Mesothelial cell of epicardium (in vitro differentiated cells): ENCODE data around the gene KCNE3. TPM values are rescaled to one million over a fixed set of nuclear protein-coding genes. Genes with fewer than 3 reads are reported as not detected.

Experiments used
- DNase-seq, 2 experiments: peaks; one replicate each; pipeline ENCODE4 v3.0.0; 2021; ENCODE audit warnings: low spot score in 2 of 2; ENCODE audit not compliant: unreplicated experiment in 2 of 2
- H3K27ac Mint-ChIP-seq: 2 replicates; pipeline ENCODE4 v1.8.0; 2021; ENCODE audit warnings: mixed read lengths
- H3K27me3 Mint-ChIP-seq: 2 replicates; pipeline ENCODE4 v1.8.0; 2021; ENCODE audit warnings: low read depth, mixed read lengths
- H3K36me3 Mint-ChIP-seq: 2 replicates; pipeline ENCODE4 v1.8.0; 2021; ENCODE audit warnings: mixed read lengths
- H3K4me1 Mint-ChIP-seq: 2 replicates; pipeline ENCODE4 v1.8.0; 2021; ENCODE audit warnings: mixed read lengths
- H3K4me3 Mint-ChIP-seq: 2 replicates; pipeline ENCODE4 v1.8.0; 2021; ENCODE audit warnings: mild to moderate bottlenecking, moderate library complexity, mixed read lengths
- H3K9me3 Mint-ChIP-seq: 2 replicates; pipeline ENCODE4 v1.8.0; 2021; ENCODE audit warnings: mixed read lengths
- total RNA-seq: library from RNA; stranded (reverse); gene quantifications from 3 replicates; pipeline ENCODE4 v1.2.1, GENCODE V29; 2021
- TF ChIP-seq, protein P1 (sequence below): fragments of 200-600 bp; sonication (generic); IDR thresholded peaks from one replicate; pipeline ENCODE4 v1.5.0; 2021; ENCODE audit warnings: antibody characterized with exemption; ENCODE audit not compliant: unreplicated experiment

Gene KCNE3
- total RNA-seq, 1 donor from 2014 or later, result 5.1 TPM

DNA sequence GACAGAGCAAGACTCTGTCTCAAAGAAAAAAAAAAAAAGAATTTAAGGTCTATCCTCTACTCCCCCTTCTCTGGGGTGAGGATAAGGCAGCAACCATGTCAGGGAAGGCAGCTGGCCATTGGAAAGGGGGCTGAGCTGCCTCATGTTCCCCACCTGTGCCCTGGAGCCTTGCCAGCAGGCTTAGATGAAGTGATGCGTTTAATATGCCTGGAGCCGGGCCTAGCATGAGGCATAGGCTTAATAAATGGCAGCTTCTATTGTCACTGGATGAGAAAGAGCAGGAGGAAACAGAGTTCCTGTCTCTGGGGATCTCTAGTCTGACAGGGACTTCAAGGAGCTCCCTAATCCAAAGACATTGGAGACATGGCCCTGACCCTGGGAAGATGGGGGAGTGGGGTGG is 3.2 kb upstream of the KCNE3 start:
- no peaks in the 10 kb centered on the region for H3K36me3 Mint-ChIP-seq
- TF ChIP-seq, protein P1, sequence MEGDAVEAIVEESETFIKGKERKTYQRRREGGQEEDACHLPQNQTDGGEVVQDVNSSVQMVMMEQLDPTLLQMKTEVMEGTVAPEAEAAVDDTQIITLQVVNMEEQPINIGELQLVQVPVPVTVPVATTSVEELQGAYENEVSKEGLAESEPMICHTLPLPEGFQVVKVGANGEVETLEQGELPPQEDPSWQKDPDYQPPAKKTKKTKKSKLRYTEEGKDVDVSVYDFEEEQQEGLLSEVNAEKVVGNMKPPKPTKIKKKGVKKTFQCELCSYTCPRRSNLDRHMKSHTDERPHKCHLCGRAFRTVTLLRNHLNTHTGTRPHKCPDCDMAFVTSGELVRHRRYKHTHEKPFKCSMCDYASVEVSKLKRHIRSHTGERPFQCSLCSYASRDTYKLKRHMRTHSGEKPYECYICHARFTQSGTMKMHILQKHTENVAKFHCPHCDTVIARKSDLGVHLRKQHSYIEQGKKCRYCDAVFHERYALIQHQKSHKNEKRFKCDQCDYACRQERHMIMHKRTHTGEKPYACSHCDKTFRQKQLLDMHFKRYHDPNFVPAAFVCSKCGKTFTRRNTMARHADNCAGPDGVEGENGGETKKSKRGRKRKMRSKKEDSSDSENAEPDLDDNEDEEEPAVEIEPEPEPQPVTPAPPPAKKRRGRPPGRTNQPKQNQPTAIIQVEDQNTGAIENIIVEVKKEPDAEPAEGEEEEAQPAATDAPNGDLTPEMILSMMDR, result no peak
- peaks cover 19% of the 10 kb centered on the region for H3K4me1 Mint-ChIP-seq
- H3K27me3 Mint-ChIP-seq, result peaks cover 3% of the 10 kb centered on the region
- no peaks in the 10 kb centered on the region for H3K9me3 Mint-ChIP-seq
- H3K4me3 Mint-ChIP-seq, result no peak overlapping the region
- H3K27ac Mint-ChIP-seq, result no peak overlapping the region
- no peak for DNase-seq

DNA sequence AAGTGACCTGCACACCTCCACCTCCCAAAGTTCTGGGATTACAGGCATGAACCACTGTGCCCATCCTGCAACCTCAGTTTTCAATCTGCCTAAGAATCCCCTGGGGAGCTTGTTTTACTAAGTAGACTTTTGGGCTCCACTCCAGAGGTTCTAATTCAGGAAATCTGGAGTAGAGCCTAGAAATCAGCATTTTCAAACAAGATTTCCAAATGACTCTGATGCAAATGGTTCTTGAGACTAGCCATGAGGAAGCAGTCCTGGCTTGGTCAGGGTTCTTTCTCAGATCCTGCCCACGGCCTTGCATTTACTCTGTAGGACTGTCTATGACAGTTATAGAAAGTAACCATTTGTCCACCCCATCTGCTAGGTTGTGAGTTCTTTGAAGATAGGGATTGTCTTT is 1.6 kb upstream of the KCNE3 start:
- Mint-ChIP-seq H3K36me3 (no peaks in the 10 kb centered on the region), H3K4me3 (no peak overlapping the region), H3K27me3 (peaks cover 3% of the 10 kb centered on the region), H3K9me3 (no peaks in the 10 kb centered on the region), H3K27ac (no peak overlapping the region), H3K4me1 (peaks cover 19% of the 10 kb centered on the region)
- no peak for DNase-seq
- TF ChIP-seq, protein P1, result no peak

DNA sequence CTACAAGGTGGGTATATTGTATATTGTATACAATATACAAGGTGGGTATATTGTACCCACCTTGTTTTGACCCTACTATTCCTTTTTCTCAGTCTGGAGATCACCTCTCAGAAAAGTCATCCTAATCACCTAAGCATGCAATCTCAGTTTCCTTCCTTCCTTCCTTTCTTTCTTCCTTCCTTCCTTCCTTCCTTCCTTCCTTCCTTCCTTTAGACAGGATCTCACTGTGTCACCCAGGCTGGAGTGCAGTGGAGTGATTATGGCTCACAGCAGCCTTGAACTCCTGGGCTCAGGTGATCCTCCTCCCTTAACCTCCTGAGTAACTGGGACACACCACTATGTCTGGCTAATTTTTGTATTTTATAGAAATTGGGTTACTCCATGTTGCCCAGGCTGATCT is 1.2 kb upstream of the KCNE3 start:
- peaks cover 19% of the 10 kb centered on the region for H3K4me1 Mint-ChIP-seq
- DNase-seq, result no peak
- H3K36me3 Mint-ChIP-seq, result no peaks in the 10 kb centered on the region
- H3K9me3 Mint-ChIP-seq, result no peaks in the 10 kb centered on the region
- TF ChIP-seq, protein P1, result no peak
- no peak overlapping the region for H3K27ac Mint-ChIP-seq
- peak overlapping the region; percentile 73 for H3K4me3 Mint-ChIP-seq
- H3K27me3 Mint-ChIP-seq, result peaks cover 3% of the 10 kb centered on the region

DNA sequence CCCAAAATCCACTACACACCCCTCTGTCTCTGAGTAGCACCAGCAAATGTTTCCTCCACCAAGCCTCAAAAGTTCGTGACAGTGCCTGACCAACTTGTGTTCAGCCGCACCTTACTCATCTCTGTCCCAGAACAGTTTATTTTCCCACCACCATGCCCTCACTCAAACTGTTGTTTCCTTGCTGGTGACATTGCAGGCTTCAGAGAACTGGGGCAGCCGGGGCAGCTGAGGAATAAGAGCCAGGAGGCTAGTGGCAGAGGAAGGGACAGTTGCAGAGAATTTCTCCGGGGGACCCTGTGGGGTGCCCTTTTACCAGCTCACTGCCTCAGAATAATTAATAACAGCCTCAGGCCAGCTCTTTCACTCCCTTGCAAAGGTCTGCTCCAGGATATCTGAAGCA is 709 bp upstream of the KCNE3 start:
- Mint-ChIP-seq H3K27ac (peak overlapping the region; percentile 17), H3K27me3 (peaks cover 3% of the 10 kb centered on the region), H3K4me3 (peak overlapping the region; percentile 73), H3K9me3 (no peaks in the 10 kb centered on the region), H3K36me3 (no peaks in the 10 kb centered on the region), H3K4me1 (peaks cover 19% of the 10 kb centered on the region)
- DNase-seq, result no peak
- TF ChIP-seq, protein P1, result no peak

DNA sequence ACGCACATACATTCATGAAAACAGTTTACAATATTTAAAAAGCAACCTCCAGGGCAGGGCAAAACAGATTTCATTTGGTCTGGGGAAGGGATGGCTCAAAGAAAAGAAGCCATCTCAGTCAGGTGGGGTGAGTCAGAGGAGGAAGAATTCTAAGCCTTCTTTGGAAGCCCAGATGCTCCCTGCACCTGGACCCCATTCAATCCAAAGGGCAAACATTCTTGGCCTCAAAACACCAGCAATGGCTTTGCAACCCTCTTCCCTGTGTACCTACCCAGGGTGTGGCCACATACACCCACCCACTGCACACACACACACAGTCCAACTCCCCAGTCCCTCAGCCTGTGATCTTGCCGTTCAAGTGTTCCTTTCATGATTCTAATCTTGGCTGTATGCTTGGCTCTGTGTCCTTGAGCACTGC is 2.0 kb downstream of the KCNE3 start:
- peaks cover 3% of the 10 kb centered on the region for H3K27me3 Mint-ChIP-seq
- TF ChIP-seq, protein P1, result no peak
- DNase-seq, result no peak
- H3K36me3 Mint-ChIP-seq, result no peaks in the 10 kb centered on the region
- H3K9me3 Mint-ChIP-seq, result no peaks in the 10 kb centered on the region
- H3K27ac Mint-ChIP-seq, result no peak overlapping the region
- H3K4me3 Mint-ChIP-seq, result no peak overlapping the region
- peaks cover 19% of the 10 kb centered on the region for H3K4me1 Mint-ChIP-seq

DNA sequence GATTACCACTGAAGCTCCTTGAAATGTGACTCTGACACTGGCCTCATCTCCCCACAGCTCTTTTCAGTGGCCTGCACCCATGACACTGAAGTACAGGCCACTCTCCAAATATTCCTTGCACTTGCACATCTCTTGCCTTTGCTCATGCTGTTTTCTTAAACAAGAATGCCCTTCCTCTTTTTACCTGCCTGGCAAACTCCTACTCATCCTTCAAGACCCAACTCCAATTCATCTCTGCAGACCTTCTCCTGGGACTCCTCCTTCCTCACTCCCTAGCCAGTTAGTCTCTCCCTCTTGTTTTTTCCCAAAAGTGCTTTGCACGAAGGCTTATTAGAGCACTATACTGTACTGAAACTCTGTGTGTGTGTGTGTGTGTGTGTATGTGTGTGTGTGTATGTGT is 2.6 kb downstream of the KCNE3 start:
- Mint-ChIP-seq H3K36me3 (no peaks in the 10 kb centered on the region), H3K4me3 (no peak overlapping the region)
- TF ChIP-seq, protein P1, result no peak

More for the DNA sequence above, 2.6 kb downstream of the KCNE3 start:
- Mint-ChIP-seq H3K9me3 (no peaks in the 10 kb centered on the region), H3K27me3 (peaks cover 3% of the 10 kb centered on the region), H3K4me1 (peaks cover 19% of the 10 kb centered on the region), H3K27ac (no peak overlapping the region)
- no peak for DNase-seq
